ENCODE results near the gene TNFAIP1. TPM values are rescaled to one million over a fixed set of nuclear protein-coding genes. Genes with fewer than 3 reads are reported as not detected.

TNFAIP1 gene
- total RNA-seq, 1 experiment from 2014 or later, result 33.4 TPM

DNA sequence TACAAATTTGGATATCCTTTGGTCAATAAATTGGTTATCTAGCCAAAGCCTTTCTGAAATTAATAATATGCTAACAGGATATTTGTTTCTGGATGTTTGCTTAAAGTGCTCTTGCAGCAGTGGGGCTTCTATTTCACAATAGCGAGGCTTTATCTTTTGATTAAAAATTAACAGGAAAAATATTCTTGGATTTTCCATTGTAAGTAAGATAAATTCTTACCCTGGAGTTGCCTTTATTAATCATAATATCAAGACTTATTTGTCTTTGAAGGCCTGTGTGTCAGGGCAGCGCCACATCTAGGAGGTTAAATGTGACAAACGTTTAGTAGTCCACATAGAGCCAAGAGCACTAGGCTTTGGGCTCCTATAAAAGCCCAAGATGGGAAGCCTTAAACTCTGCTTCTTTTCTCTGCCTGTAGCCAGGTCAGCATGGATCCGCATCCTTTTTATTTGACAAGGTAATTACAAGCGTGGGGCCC is 11.3 kb upstream of the TNFAIP1 start:
- no peak for TF ChIP-seq SP1 (IDR thresholded peaks at IDR 0.05; ENCODE audit: low read depth)
- TF ChIP-seq POLR2A (IDR thresholded peaks at IDR 0.05; ENCODE audit: borderline replicate concordance, extremely low read depth, insufficient read depth, insufficient read length), result no peak
- no peak for TF ChIP-seq EGR1 (IDR thresholded peaks at IDR 0.05; ENCODE audit: low read depth)
- no peak for TF ChIP-seq ZFX (IDR thresholded peaks at IDR 0.05)
- no peak for TF ChIP-seq EZH2phosphoT487 (IDR thresholded peaks at IDR 0.05; ENCODE audit: borderline replicate concordance)
- Histone ChIP-seq H3K4me1 (ENCODE audit: control insufficient read depth in 1 of 2, insufficient read depth in 2 of 2, low read length in 2 of 2) (peaks cover 8 to 14% of the 10 kb centered on the region in 2 experiments; a peak in 2 of 4 replicates), H3K27me3 (ENCODE audit: insufficient read depth, low read length) (no peaks in the 10 kb centered on the region), H3K79me2 (ENCODE audit: insufficient read depth, low read length) (peaks cover 72% of the 10 kb centered on the region), H3K9ac (ENCODE audit: low read length) (no peak overlapping the region), H3K27ac (ENCODE audit: low read depth, low read length) (no peak overlapping the region), H3K9me3 (ENCODE audit: control insufficient read depth in 1 of 2, insufficient read depth in 1 of 2, low read depth in 1 of 2, low read length in 2 of 2) (no peaks in the 10 kb centered on the region), H3K36me3 (ENCODE audit: control insufficient read depth in 1 of 2, insufficient read depth in 2 of 2, low read length in 2 of 2) (peaks cover 12 to 32% of the 10 kb centered on the region in 2 experiments; a peak in 2 of 4 replicates), H3K9me2 (ENCODE audit: insufficient read depth) (no peaks in the 10 kb centered on the region), H2AFZ (ENCODE audit: low read depth, low read length, poor library complexity, severe bottlenecking) (no peak overlapping the region), H3K4me3 (replicated peaks in 1 of 2; ENCODE audit: low read depth in 1 of 2, low read length in 2 of 2) (no peak overlapping the region), H4K20me1 (ENCODE audit: insufficient read depth) (no peaks in the 10 kb centered on the region), H3K4me2 (ENCODE audit: low read length) (no peak overlapping the region)
- ChIA-PET CTCF (no interaction called here), POLR2A (interaction anchor here (1.9 kb wide), 1 partner anchor 11 kb away, joined by 6 read pairs; the partner anchor contains the start of genes IFT20 and TNFAIP1), RAD21 (ENCODE audit: low non-redundant PET in 1 of 2, low total read pairs in 2 of 2, uncharacterized antibody in 2 of 2, unreplicated experiment in 2 of 2) (no interaction called here)
- intact Hi-C loops (cut with micrococcal nuclease), result no loop called here
- ATAC-seq, result no peak
- no TSS peak for BruUV-seq (replicated peaks)
- DNase-seq (ENCODE audit: low read depth, low spot score), result no peak

DNA sequence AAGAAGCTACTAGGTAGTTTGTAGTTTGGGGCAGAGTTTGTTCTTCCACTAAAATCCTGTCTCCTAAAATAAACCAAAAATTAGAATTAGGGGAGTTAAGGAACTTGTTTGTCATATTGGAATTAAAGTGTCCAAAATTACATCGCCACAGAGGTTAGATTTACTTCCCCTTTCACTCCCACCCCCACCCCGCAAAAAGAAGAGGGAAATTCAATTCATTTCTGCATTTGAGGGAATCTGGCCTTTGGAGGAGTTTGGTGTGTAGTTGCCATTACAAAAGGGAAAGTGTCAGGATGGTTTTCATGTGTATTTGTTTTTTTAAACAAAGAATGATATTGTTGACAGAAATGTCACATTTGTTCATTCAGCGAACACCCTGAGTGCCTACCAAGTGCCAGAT is 10.8 kb upstream of the TNFAIP1 start:
- H3K4me3 ChIP-seq (replicated peaks in 1 of 2; ENCODE audit: low read depth in 1 of 2, low read length in 2 of 2), result no peak overlapping the region
- peaks cover 8 to 11% of the 10 kb centered on the region in 2 experiments; a peak in 2 of 4 replicates for H3K4me1 ChIP-seq (ENCODE audit: control insufficient read depth in 1 of 2, insufficient read depth in 2 of 2, low read length in 2 of 2)
- no peak overlapping the region for H3K9ac ChIP-seq (ENCODE audit: low read length)
- DNase-seq (ENCODE audit: low read depth, low spot score), result no peak
- ChIA-PET RAD21 (ENCODE audit: low non-redundant PET in 1 of 2, low total read pairs in 2 of 2, uncharacterized antibody in 2 of 2, unreplicated experiment in 2 of 2) (no interaction called here), POLR2A (interaction anchor here (1.9 kb wide), 1 partner anchor 11 kb away, joined by 6 read pairs; the partner anchor contains the start of genes IFT20 and TNFAIP1), CTCF (no interaction called here)
- ATAC-seq, result no peak
- intact Hi-C loops (cut with micrococcal nuclease), result no loop called here
- no peaks in the 10 kb centered on the region for H3K9me3 ChIP-seq (ENCODE audit: control insufficient read depth in 1 of 2, insufficient read depth in 1 of 2, low read depth in 1 of 2, low read length in 2 of 2)
- peaks cover 67% of the 10 kb centered on the region for H3K79me2 ChIP-seq (ENCODE audit: insufficient read depth, low read length)
- H2AFZ ChIP-seq (ENCODE audit: low read depth, low read length, poor library complexity, severe bottlenecking), result no peak overlapping the region
- TF ChIP-seq POLR2AphosphoS5 (IDR thresholded peaks at IDR 0.05; ENCODE audit: low read depth, low read length) (no peak), EZH2phosphoT487 (IDR thresholded peaks at IDR 0.05; ENCODE audit: borderline replicate concordance) (no peak), EGR1 (IDR thresholded peaks at IDR 0.05; ENCODE audit: low read depth) (no peak)
- TF ChIP-seq, protein P1, sequence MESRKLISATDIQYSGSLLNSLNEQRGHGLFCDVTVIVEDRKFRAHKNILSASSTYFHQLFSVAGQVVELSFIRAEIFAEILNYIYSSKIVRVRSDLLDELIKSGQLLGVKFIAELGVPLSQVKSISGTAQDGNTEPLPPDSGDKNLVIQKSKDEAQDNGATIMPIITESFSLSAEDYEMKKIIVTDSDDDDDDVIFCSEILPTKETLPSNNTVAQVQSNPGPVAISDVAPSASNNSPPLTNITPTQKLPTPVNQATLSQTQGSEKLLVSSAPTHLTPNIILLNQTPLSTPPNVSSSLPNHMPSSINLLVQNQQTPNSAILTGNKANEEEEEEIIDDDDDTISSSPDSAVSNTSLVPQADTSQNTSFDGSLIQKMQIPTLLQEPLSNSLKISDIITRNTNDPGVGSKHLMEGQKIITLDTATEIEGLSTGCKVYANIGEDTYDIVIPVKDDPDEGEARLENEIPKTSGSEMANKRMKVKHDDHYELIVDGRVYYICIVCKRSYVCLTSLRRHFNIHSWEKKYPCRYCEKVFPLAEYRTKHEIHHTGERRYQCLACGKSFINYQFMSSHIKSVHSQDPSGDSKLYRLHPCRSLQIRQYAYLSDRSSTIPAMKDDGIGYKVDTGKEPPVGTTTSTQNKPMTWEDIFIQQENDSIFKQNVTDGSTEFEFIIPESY (IDR thresholded peaks at IDR 0.05; ENCODE audit: extremely low read depth, insufficient replicate concordance, low read length), result no peak
- BruUV-seq (replicated peaks), result no TSS peak
- no peak overlapping the region for H3K27ac ChIP-seq (ENCODE audit: low read depth, low read length)
- no peaks in the 10 kb centered on the region for H3K9me2 ChIP-seq (ENCODE audit: insufficient read depth)
- H4K20me1 ChIP-seq (ENCODE audit: insufficient read depth), result no peaks in the 10 kb centered on the region
- no peaks in the 10 kb centered on the region for H3K27me3 ChIP-seq (ENCODE audit: insufficient read depth, low read length)
- no peak overlapping the region for H3K4me2 ChIP-seq (ENCODE audit: low read length)
- peaks cover 12 to 32% of the 10 kb centered on the region in 2 experiments; a peak in 2 of 4 replicates for H3K36me3 ChIP-seq (ENCODE audit: control insufficient read depth in 1 of 2, insufficient read depth in 2 of 2, low read length in 2 of 2)

Measured in HCT116 (cell line).